BJ (cell line): ENCODE results near the gene ENTPD8. TPM values are rescaled to one million over a fixed set of nuclear protein-coding genes. Genes with fewer than 3 reads are reported as not detected.
"Not testable (repeated sequence)": the region's sequence is repeated elsewhere in the genome, so short reads cannot be mapped to it uniquely, and the experiment has no call there.

ENCODE experiments used
- CTCF ChIA-PET: fragments of 350-600 bp; formaldehyde crosslinking; extraction: SDS; loops from one replicate; lab custom pipeline; 2021; ENCODE audit warnings: antibody characterized with exemption, inconsistent platforms; lab: Yijun Ruan, JAX
- POLR2A ChIA-PET: fragments of 300-600 bp; sonication (Branson Sonifier 250); formaldehyde crosslinking; extraction: SDS; loops from one replicate; lab custom pipeline; 2021; ENCODE audit warnings: antibody characterized with exemption; lab: Charles Lee
- DNase-seq: peaks from one replicate; pipeline ENCODE4 v3.0.0-alpha.2; 2011; ENCODE audit warnings: low read depth
- H3K27me3 ChIP-seq: 2 replicates; pipeline ENCODE4 v1.6.0; 2011; ENCODE audit warnings: low read length; ENCODE audit not compliant: control insufficient read depth, insufficient read depth
- H3K36me3 ChIP-seq: 2 replicates; pipeline ENCODE4 v1.5.1; 2011; ENCODE audit warnings: low read length; ENCODE audit not compliant: control insufficient read depth, insufficient read depth
- H3K4me3 ChIP-seq: 2 replicates; pipeline ENCODE4 v1.5.1; 2011; ENCODE audit warnings: low read depth, mild to moderate bottlenecking, control low read depth, low read length
- CTCF ChIP-seq: IDR thresholded peaks from 2 replicates; pipeline ENCODE4 v1.5.1; 2011; ENCODE audit warnings: low read depth, mild to moderate bottlenecking, control low read depth, inconsistent platforms, low read length, moderate library complexity; ENCODE audit not compliant: insufficient read depth
- polyA plus RNA-seq: library from polyadenylated mRNA; depleted of rRNA; stranded (reverse); fragments of >200 nt; gene quantifications from 2 replicates; pipeline ENCODE4 v1.2.3, GENCODE V29; 2011

Gene ENTPD8
- polyA plus RNA-seq, 1 experiment = not detected

GRCh38 chr9:137452006-137452760 is 11.0 kb upstream of the ENTPD8 start:
- no peak for DNase-seq
- peaks cover 27% of the 10 kb centered on the region for H3K36me3 ChIP-seq
- POLR2A ChIA-PET = no interaction called here
- no peak for TF ChIP-seq CTCF
- CTCF ChIA-PET = no interaction called here
- no peak overlapping the region for H3K4me3 ChIP-seq
- no peaks in the 10 kb centered on the region for H3K27me3 ChIP-seq

GRCh38 chr9:137451264-137452005 is 10.3 kb upstream of the ENTPD8 start:
- CTCF ChIA-PET, DNase-seq, H3K4me3 ChIP-seq, POLR2A ChIA-PET, H3K27me3 ChIP-seq: not testable (repeated sequence)
- peaks cover 24% of the 10 kb centered on the region for H3K36me3 ChIP-seq

- POLR2A ChIA-PET, CTCF ChIA-PET, H3K27me3 ChIP-seq, DNase-seq, H3K4me3 ChIP-seq: not testable (repeated sequence)
- H3K36me3 ChIP-seq = peaks cover 23% of the 10 kb centered on the region
Measured at GRCh38 chr9:137450539-137451222, 9.5 kb upstream of the ENTPD8 start.

- H3K27me3 ChIP-seq = no peaks in the 10 kb centered on the region
- TF ChIP-seq CTCF = no peak
- H3K4me3 ChIP-seq = no peak overlapping the region
- ChIA-PET CTCF (no interaction called here), POLR2A (no interaction called here)
- no peak for DNase-seq
- peaks cover 19% of the 10 kb centered on the region for H3K36me3 ChIP-seq
Measured at GRCh38 chr9:137449931-137450538, 8.9 kb upstream of the ENTPD8 start.

- Histone ChIP-seq H3K27me3 (no peaks in the 10 kb centered on the region), H3K36me3 (peaks cover 18% of the 10 kb centered on the region), H3K4me3 (no peak overlapping the region)
- ChIA-PET CTCF (interaction anchor here (0.8 kb wide), 1 partner anchor 26 kb away, joined by 4 read pairs; the partner anchor contains the start of genes EXD3 and NOXA1), POLR2A (no interaction called here)
- DNase-seq = no peak
- no peak for TF ChIP-seq CTCF
Measured at GRCh38 chr9:137449081-137449844, 8.1 kb upstream of the ENTPD8 start.
